Measurements from ENCODE around the gene OTOS. TPM values are rescaled to one million over a fixed set of nuclear protein-coding genes. Genes with fewer than 3 reads are reported as not detected.
A peak's percentile ranks its signal among the peaks of the same experiment; 100 is the strongest.

OTOS gene
- total and polyA plus RNA-seq, 2 of the 13 experiments (the other 11 are each of a cell fraction or from before 2014, with no cell fraction given): not detected

GRCh38 chr2:240124651-240125030 is 15.8 kb downstream of the OTOS start:
- DNase-seq (ENCODE audit: low spot score) (no peak), ATAC-seq (peak; percentile 14), FAIRE-seq (no peak)
- no peaks in the 10 kb centered on the region for H3K79me2 ChIP-seq (ENCODE audit: insufficient read depth, low read length)
- no peak overlapping the region for H3K4me2 ChIP-seq (ENCODE audit: low read depth, low read length)
- H3K9me3 ChIP-seq (ENCODE audit: low read length): no peaks in the 10 kb centered on the region
- H2AFZ ChIP-seq (ENCODE audit: low read length): no peak overlapping the region
- in situ Hi-C loops (cut with HindIII; ENCODE audit: extremely low pct_ligation_motif_present, low pct_unique_long_range_greater_than_20kb) (no loop called here), intact Hi-C loops (cut with micrococcal nuclease; ENCODE audit: unreplicated experiment) (no loop called here)
- BruUV-seq (replicated peaks): no TSS peak
- peaks cover 1 to 8% of the 10 kb centered on the region in 2 experiments; a peak in 2 of 5 replicates for H3K27me3 ChIP-seq (ENCODE audit: control insufficient read depth in 1 of 2, insufficient read depth in 2 of 2, low read length in 2 of 2)
- peaks cover 7 to 22% of the 10 kb centered on the region in 2 experiments for H3K36me3 ChIP-seq (replicated peaks in 1 of 2; ENCODE audit: control insufficient read depth in 1 of 2, insufficient read depth in 2 of 2, low read length in 2 of 2)
- no peaks in the 10 kb centered on the region for H4K20me1 ChIP-seq (ENCODE audit: insufficient read depth, low read length)
- TF ChIP-seq HMGA1 (CRISPR knock-in tag; conservative IDR thresholded peaks at IDR 0.05): no peak
- TF ChIP-seq DRAP1 (CRISPR knock-in tag; IDR thresholded peaks at IDR 0.05): no peak
- no peak for TF ChIP-seq ZBTB33 (CRISPR knock-in tag; IDR thresholded peaks at IDR 0.05)
- TF ChIP-seq TSC22D2 (CRISPR knock-in tag; IDR thresholded peaks at IDR 0.05; ENCODE audit: borderline replicate concordance): no peak
- no peak for TF ChIP-seq ZNF251 (CRISPR knock-in tag; IDR thresholded peaks at IDR 0.05)
- no peak overlapping the region for H3K9ac ChIP-seq (ENCODE audit: insufficient read depth, low read depth, low read length)
- no peaks in the 10 kb centered on the region for H3K4me1 ChIP-seq (ENCODE audit: insufficient read depth, low read length)
- POLR2A ChIA-PET: no interaction called here
- H3K4me3 ChIP-seq (replicated peaks in 1 of 3; ENCODE audit: insufficient read depth in 1 of 3, low read depth in 2 of 3, low read length in 3 of 3): no peak overlapping the region
- WGBS (ENCODE audit: low lambda C conversion rate): 64% methylated on average over 6 of the region's 8 CpGs
- H3K27ac ChIP-seq (ENCODE audit: extremely low read length, insufficient read depth, low read length): no peak overlapping the region
- CTCF ChIA-PET (ENCODE audit: low intra/inter-chr PET ratio, low total read pairs): no interaction called here
